Hepatocyte (in vitro differentiated cells): ENCODE measurements around the gene ONECUT2. TPM values are rescaled to one million over a fixed set of nuclear protein-coding genes. Genes with fewer than 3 reads are reported as not detected.

Experiments used
- DNase-seq: peaks from one replicate; pipeline ENCODE4 v3.0.0-alpha.2; 2016; ENCODE audit warnings: low spot score
- H2AFZ ChIP-seq: fragments of 200-600 bp; sonication (generic); 2 replicates; pipeline ENCODE4 v1.6.0; 2016; ENCODE audit warnings: antibody characterized with exemption, mild to moderate bottlenecking
- H3K27ac ChIP-seq: fragments of 200-600 bp; sonication (generic); 2 replicates; pipeline ENCODE4 v1.5.1; 2016; ENCODE audit warnings: mild to moderate bottlenecking
- H3K27me3 ChIP-seq: fragments of 200-600 bp; sonication (generic); 2 replicates; pipeline ENCODE4 v1.6.1; 2016
- H3K36me3 ChIP-seq: fragments of 200-600 bp; sonication (generic); replicated peaks from 2 replicates; pipeline ENCODE4 v1.5.1; 2016; ENCODE audit warnings: low read depth; ENCODE audit not compliant: insufficient read depth
- H3K4me1 ChIP-seq: fragments of 200-600 bp; sonication (generic); 2 replicates; pipeline ENCODE4 v1.5.1; 2016; ENCODE audit warnings: mild to moderate bottlenecking, moderate library complexity; ENCODE audit not compliant: insufficient read depth
- H3K4me2 ChIP-seq: fragments of 200-600 bp; sonication (generic); 2 replicates; pipeline ENCODE4 v1.6.0; 2016
- H3K4me3 ChIP-seq: fragments of 200-600 bp; sonication (generic); 2 replicates; pipeline ENCODE4 v1.5.1; 2016; ENCODE audit warnings: mild to moderate bottlenecking
- H3K79me2 ChIP-seq: fragments of 200-600 bp; sonication (generic); 2 replicates; pipeline ENCODE4 v1.6.0; 2017; ENCODE audit warnings: mild to moderate bottlenecking
- H3K9me2 ChIP-seq: fragments of 200-600 bp; sonication (generic); replicated peaks from 2 replicates; pipeline ENCODE4 v1.6.0; 2017; ENCODE audit warnings: mild to moderate bottlenecking; ENCODE audit not compliant: insufficient read depth
- H3K9me3 ChIP-seq: fragments of 200-600 bp; sonication (generic); 2 replicates; pipeline ENCODE4 v1.5.1; 2016; ENCODE audit warnings: low read depth, mild to moderate bottlenecking
- H4K20me1 ChIP-seq: fragments of 200-600 bp; sonication (generic); 2 replicates; pipeline ENCODE4 v1.6.0; 2016; ENCODE audit warnings: mild to moderate bottlenecking; ENCODE audit not compliant: insufficient read depth, poor library complexity, severe bottlenecking
- EZH2 ChIP-seq: fragments of 200-600 bp; sonication (generic); IDR thresholded peaks from 2 replicates; pipeline ENCODE4 v1.6.1; 2016; ENCODE audit warnings: antibody characterized with exemption, mild to moderate bottlenecking, borderline replicate concordance
- EZH2phosphoT487 ChIP-seq: fragments of 200-600 bp; sonication (generic); IDR thresholded peaks from one replicate; pipeline ENCODE4 v1.6.1; 2018; ENCODE audit warnings: antibody characterized with exemption, mild to moderate bottlenecking, low read depth, moderate library complexity; ENCODE audit not compliant: unreplicated experiment, severe bottlenecking
- WGBS: methylation state at CpG from one replicate; pipeline ENCODE4 v1.1.6; 2016; ENCODE audit warnings: low lambda C conversion rate; ENCODE audit errors: missing lambda C conversion rate; 5-methylcytosine and 5-hydroxymethylcytosine counted together
- polyA plus RNA-seq: library from polyadenylated mRNA; unstranded; fragments of >200 nt; fragmentation: Nextera tagmentation; extraction: Ambion mirVana; gene quantifications from 2 replicates; pipeline ENCODE4 v1.2.1, GENCODE V29; 2016
- total RNA-seq: library from RNA; depleted of rRNA; stranded (reverse); fragments of >200 nt; gene quantifications from 2 replicates; pipeline ENCODE4 v1.2.3, GENCODE V29; 2014
- TF ChIP-seq, protein P1 (sequence below): fragments of 200-600 bp; sonication (generic); IDR thresholded peaks from 2 replicates; pipeline ENCODE4 v1.5.1; 2016; ENCODE audit warnings: antibody characterized with exemption, mild to moderate bottlenecking; ENCODE audit not compliant: poor library complexity

Gene ONECUT2
- total and polyA plus RNA-seq, 2 experiments from 2014 or later = 0.24 to 1.7 TPM

DNA sequence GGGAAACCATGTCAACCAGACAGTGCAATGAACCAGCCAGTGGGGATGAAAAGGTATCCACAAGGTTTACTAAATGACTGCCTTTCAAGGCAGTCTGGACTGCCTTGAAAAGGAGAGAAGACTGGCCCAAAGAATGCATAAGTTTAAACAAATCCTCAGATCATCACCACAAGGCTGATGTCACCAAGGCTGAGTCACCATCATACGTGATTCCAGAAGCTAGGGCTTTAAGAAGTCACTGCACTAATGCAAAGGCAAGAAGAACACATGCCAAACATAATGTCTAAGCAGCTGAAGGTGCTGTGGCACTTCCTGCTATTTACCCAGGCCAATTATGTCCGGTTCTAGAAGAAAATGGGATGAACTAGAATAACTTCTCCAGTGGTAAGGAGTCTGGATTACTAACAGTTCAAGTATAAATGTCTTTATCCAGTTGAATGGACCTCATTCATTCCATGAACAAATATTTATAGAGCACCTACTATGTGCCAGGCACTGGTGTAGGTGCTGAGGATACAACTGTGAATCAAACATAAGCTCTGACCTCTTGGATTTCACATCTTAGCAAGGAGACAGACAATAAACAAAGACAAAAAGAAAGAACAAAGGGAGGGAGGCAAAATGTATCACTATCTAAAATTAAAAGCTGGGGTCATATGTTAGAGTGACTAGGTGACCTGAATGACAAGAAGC is 37.6 kb upstream of the ONECUT2 start:
- Histone ChIP-seq H3K9me2 (no peaks in the 10 kb centered on the region), H3K36me3 (no peaks in the 10 kb centered on the region), H3K79me2 (no peaks in the 10 kb centered on the region), H3K27me3 (peaks cover 6% of the 10 kb centered on the region), H4K20me1 (no peaks in the 10 kb centered on the region), H3K27ac (no peak overlapping the region), H3K4me1 (no peaks in the 10 kb centered on the region), H3K4me3 (no peak overlapping the region), H2AFZ (no peak overlapping the region), H3K9me3 (no peaks in the 10 kb centered on the region), H3K4me2 (no peak overlapping the region)
- no peak for TF ChIP-seq EZH2
- no peak for TF ChIP-seq EZH2phosphoT487
- TF ChIP-seq, protein P1, sequence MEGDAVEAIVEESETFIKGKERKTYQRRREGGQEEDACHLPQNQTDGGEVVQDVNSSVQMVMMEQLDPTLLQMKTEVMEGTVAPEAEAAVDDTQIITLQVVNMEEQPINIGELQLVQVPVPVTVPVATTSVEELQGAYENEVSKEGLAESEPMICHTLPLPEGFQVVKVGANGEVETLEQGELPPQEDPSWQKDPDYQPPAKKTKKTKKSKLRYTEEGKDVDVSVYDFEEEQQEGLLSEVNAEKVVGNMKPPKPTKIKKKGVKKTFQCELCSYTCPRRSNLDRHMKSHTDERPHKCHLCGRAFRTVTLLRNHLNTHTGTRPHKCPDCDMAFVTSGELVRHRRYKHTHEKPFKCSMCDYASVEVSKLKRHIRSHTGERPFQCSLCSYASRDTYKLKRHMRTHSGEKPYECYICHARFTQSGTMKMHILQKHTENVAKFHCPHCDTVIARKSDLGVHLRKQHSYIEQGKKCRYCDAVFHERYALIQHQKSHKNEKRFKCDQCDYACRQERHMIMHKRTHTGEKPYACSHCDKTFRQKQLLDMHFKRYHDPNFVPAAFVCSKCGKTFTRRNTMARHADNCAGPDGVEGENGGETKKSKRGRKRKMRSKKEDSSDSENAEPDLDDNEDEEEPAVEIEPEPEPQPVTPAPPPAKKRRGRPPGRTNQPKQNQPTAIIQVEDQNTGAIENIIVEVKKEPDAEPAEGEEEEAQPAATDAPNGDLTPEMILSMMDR = no peak
- WGBS = 45% methylated on average over 2 of the region's 2 CpGs
- peak; percentile 13 for DNase-seq

DNA sequence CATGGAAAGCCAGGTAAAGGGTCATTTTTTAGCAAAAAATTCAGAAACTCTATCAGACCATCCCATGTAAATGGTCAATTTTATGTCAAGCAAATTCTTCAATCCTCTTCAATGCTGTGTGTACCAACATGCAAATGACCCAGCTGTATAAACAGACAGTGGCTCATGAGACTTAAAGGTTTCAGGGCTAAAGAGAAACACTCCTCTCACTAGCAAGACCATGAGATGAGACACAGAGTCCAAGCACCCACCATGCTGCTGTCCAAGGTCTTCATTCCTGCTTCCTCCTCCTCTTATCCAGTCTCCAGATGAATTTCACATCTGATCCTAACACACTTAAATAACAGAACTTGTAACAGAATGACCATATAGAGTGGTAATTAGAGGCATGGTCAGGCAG is 30.8 kb upstream of the ONECUT2 start:
- no peaks in the 10 kb centered on the region for H4K20me1 ChIP-seq
- no peak for TF ChIP-seq EZH2
- TF ChIP-seq, protein P1 = no peak
- TF ChIP-seq EZH2phosphoT487 = no peak
- H3K4me2 ChIP-seq = no peak overlapping the region
- no peak overlapping the region for H3K4me3 ChIP-seq
- no peaks in the 10 kb centered on the region for H3K9me3 ChIP-seq
- DNase-seq = no peak
- no peaks in the 10 kb centered on the region for H3K36me3 ChIP-seq
- no peaks in the 10 kb centered on the region for H3K4me1 ChIP-seq
- no peaks in the 10 kb centered on the region for H3K9me2 ChIP-seq
- H2AFZ ChIP-seq = no peak overlapping the region
- H3K27me3 ChIP-seq = peaks cover 3% of the 10 kb centered on the region
- H3K79me2 ChIP-seq = no peaks in the 10 kb centered on the region
- no peak overlapping the region for H3K27ac ChIP-seq

DNA sequence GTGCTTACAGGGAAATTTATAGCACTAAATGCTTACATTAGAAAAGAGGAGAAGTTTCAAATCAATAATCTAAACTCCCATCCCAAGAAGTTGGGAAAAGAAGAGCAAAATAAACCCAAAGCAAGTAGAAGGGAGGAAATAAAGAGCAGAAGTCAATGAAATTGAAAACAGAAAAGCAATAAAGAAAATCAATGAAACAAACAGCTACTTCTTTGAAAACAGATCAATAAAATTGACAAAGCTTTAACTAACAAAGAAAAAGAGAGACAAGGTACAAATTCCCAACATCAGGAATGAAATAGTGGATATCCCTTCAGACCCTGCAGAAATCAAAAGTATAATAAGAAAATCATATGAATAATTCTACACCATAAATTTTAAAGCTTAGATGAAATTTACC is 25.5 kb upstream of the ONECUT2 start:
- no peak overlapping the region for H2AFZ ChIP-seq
- H3K27me3 ChIP-seq = peaks cover 4% of the 10 kb centered on the region
- TF ChIP-seq EZH2 (no peak), EZH2phosphoT487 (no peak)
- TF ChIP-seq, protein P1 = no peak
- no peaks in the 10 kb centered on the region for H4K20me1 ChIP-seq
- H3K9me3 ChIP-seq = no peaks in the 10 kb centered on the region
- DNase-seq = no peak
- no peaks in the 10 kb centered on the region for H3K36me3 ChIP-seq
- H3K79me2 ChIP-seq = no peaks in the 10 kb centered on the region
- H3K27ac ChIP-seq = no peak overlapping the region
- no peaks in the 10 kb centered on the region for H3K4me1 ChIP-seq
- H3K4me2 ChIP-seq = no peak overlapping the region
- no peaks in the 10 kb centered on the region for H3K9me2 ChIP-seq
- H3K4me3 ChIP-seq = no peak overlapping the region

DNA sequence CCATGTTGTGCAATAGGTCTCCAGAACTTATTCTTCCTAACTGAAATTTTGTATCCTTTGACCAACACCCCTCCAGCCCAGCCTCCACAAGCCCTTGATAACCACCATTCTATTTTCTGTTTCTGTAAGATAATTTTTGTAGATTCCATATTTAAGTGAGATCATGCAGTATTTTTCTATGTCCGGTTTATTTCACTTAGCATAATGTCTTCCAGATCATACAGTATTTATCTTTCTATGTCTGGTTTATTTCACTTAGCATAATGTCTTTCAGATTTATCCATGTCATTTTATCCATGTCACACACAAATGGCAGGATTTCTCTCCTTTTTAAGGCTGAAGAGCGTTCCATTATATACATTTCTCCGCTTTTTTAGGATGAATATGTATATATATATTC is 24.4 kb upstream of the ONECUT2 start:
- Histone ChIP-seq H3K4me1 (no peaks in the 10 kb centered on the region), H3K27ac (no peak overlapping the region), H3K9me2 (no peaks in the 10 kb centered on the region), H3K4me3 (no peak overlapping the region), H3K4me2 (no peak overlapping the region), H3K27me3 (peaks cover 4% of the 10 kb centered on the region), H4K20me1 (no peaks in the 10 kb centered on the region), H3K79me2 (no peaks in the 10 kb centered on the region), H3K36me3 (no peaks in the 10 kb centered on the region), H2AFZ (no peak overlapping the region), H3K9me3 (no peaks in the 10 kb centered on the region)
- 61% methylated on average over 3 of the region's 3 CpGs for WGBS
- TF ChIP-seq EZH2 = no peak
- no peak for TF ChIP-seq EZH2phosphoT487
- TF ChIP-seq, protein P1 = no peak
- no peak for DNase-seq
